ENCODE measurements around the gene ERGIC1.

GRCh38 chr5:172846249-172846648 lies 12.2 kb downstream of the ERGIC1 start:
- TF ChIP-seq CTCF (IDR thresholded peaks at IDR 0.05 in 2 of 3, conservative IDR thresholded peaks at IDR 0.05 in 1 of 3; ENCODE audit: control insufficient read depth in 2 of 3, extremely low read depth in 1 of 3, insufficient read depth in 1 of 3, low read depth in 3 of 3, low read length in 3 of 3) (no peak), HDAC2 (IDR thresholded peaks at IDR 0.05) (no peak)
